GM23248 (cell line): ENCODE measurements around the gene KIR3DL2. TPM values are rescaled to one million over a fixed set of nuclear protein-coding genes. Genes with fewer than 3 reads are reported as not detected.
"Not testable (repeated sequence)": the region's sequence is repeated elsewhere in the genome, so short reads cannot be mapped to it uniquely, and the experiment has no call there.

Experiments
- DNase-seq: peaks from one replicate; pipeline ENCODE4 v3.0.0-alpha.2; 2015
- H2AFZ ChIP-seq: fragments of 200-600 bp; sonication (generic); 2 replicates; pipeline ENCODE4 v1.6.1; 2016; ENCODE audit warnings: antibody characterized with exemption
- H3F3A ChIP-seq: fragments of 200-600 bp; sonication (generic); 2 replicates; pipeline ENCODE4 v1.6.1; 2016; ENCODE audit warnings: mild to moderate bottlenecking, antibody characterized with exemption, mixed run types; ENCODE audit not compliant: insufficient read depth
- H3K27ac ChIP-seq: fragments of 200-600 bp; sonication (generic); 2 replicates; pipeline ENCODE4 v1.5.1; 2016; ENCODE audit warnings: mild to moderate bottlenecking
- H3K27me3 ChIP-seq: fragments of 200-600 bp; sonication (generic); replicated peaks from 2 replicates; pipeline ENCODE4 v1.6.1; 2016; ENCODE audit warnings: mild to moderate bottlenecking; ENCODE audit not compliant: insufficient read depth
- H3K36me3 ChIP-seq: fragments of 200-600 bp; sonication (generic); 2 replicates; pipeline ENCODE4 v1.6.1; 2016; ENCODE audit warnings: low read depth, mild to moderate bottlenecking
- H3K4me1 ChIP-seq: fragments of 200-600 bp; sonication (generic); 2 replicates; pipeline ENCODE4 v1.6.1; 2016; ENCODE audit warnings: mild to moderate bottlenecking; ENCODE audit not compliant: insufficient read depth
- H3K4me2 ChIP-seq: fragments of 200-600 bp; sonication (generic); one replicate; pipeline ENCODE4 v1.6.1; 2016; ENCODE audit warnings: mild to moderate bottlenecking; ENCODE audit not compliant: unreplicated experiment
- H3K4me3 ChIP-seq: fragments of 200-600 bp; sonication (generic); 2 replicates; pipeline ENCODE4 v1.5.1; 2016; ENCODE audit warnings: mild to moderate bottlenecking
- H3K79me2 ChIP-seq: fragments of 200-600 bp; sonication (generic); 2 replicates; pipeline ENCODE4 v1.6.1; 2016; ENCODE audit warnings: mild to moderate bottlenecking; ENCODE audit not compliant: insufficient read depth
- H3K9ac ChIP-seq: fragments of 200-600 bp; sonication (generic); 2 replicates; pipeline ENCODE4 v1.6.1; 2016; ENCODE audit warnings: mild to moderate bottlenecking
- H3K9me2 ChIP-seq: fragments of 200-600 bp; sonication (generic); 2 replicates; pipeline ENCODE4 v1.6.1; 2016; ENCODE audit warnings: mixed run types, mild to moderate bottlenecking, moderate library complexity; ENCODE audit not compliant: insufficient read depth
- H3K9me3 ChIP-seq: fragments of 200-600 bp; sonication (generic); one replicate; pipeline ENCODE4 v1.6.1; 2017; ENCODE audit warnings: low read depth
- H4K20me1 ChIP-seq: fragments of 200-600 bp; sonication (generic); 2 replicates; pipeline ENCODE4 v1.6.0; 2016; ENCODE audit not compliant: insufficient read depth
- EZH2 ChIP-seq: fragments of 200-600 bp; sonication (generic); IDR thresholded peaks from 2 replicates; pipeline ENCODE4 v1.6.1; 2018; ENCODE audit warnings: antibody characterized with exemption, mild to moderate bottlenecking; ENCODE audit not compliant: insufficient read depth, poor library complexity, severe bottlenecking
- EZH2phosphoT487 ChIP-seq: fragments of 200-600 bp; sonication (generic); IDR thresholded peaks from 2 replicates; pipeline ENCODE4 v1.6.1; 2018; ENCODE audit warnings: antibody characterized with exemption, moderate library complexity, mild to moderate bottlenecking, low read depth; ENCODE audit not compliant: insufficient read depth
- WGBS, 2 experiments: methylation state at CpG; one replicate each; pipeline ENCODE4 v1.1.6; 2015 to 2017; ENCODE audit warnings: low lambda C conversion rate in 2 of 2, low coverage in 1 of 2; ENCODE audit errors: missing lambda C conversion rate in 2 of 2; 5-methylcytosine and 5-hydroxymethylcytosine counted together
- in situ Hi-C: fragments of 300-500 bp; cut with MboI; formaldehyde crosslinking; loops from 2 replicates; pipeline ENCODE4 v1.15.0; 2020
- polyA plus RNA-seq: library from polyadenylated mRNA; unstranded; fragments of >200 nt; fragmentation: Nextera tagmentation; extraction: Ambion mirVana; gene quantifications from 2 replicates; pipeline ENCODE4 v1.2.1, GENCODE V29; 2016
- total RNA-seq: library from RNA; depleted of rRNA; stranded (reverse); fragments of >200 nt; shearing (Covaris generic); gene quantifications from 2 replicates; pipeline ENCODE4 v1.2.3, GENCODE V29; 2014

The KIR3DL2 gene
- total and polyA plus RNA-seq, 2 experiments from 2014 or later = not detected

- Histone ChIP-seq H3K27me3 (no peaks in the 10 kb centered on the region), H3K9me2 (no peaks in the 10 kb centered on the region), H3K9ac (no peak overlapping the region), H3K27ac (no peak overlapping the region), H3K4me3 (no peak overlapping the region), H3K9me3 (no peaks in the 10 kb centered on the region), H2AFZ (no peak overlapping the region), H3K4me2 (no peak overlapping the region), H3K36me3 (no peaks in the 10 kb centered on the region), H4K20me1 (no peaks in the 10 kb centered on the region), H3K79me2 (no peaks in the 10 kb centered on the region), H3F3A (no peaks in the 10 kb centered on the region), H3K4me1 (no peaks in the 10 kb centered on the region)
- DNase-seq = no peak
- 60 to 70% methylated on average over 6 of the region's 6 CpGs for WGBS, 2 experiments
- in situ Hi-C loops = no loop called here
- TF ChIP-seq EZH2 (no peak), EZH2phosphoT487 (no peak)
Observed at GRCh38 chr19:54903303-54903702, 53.1 kb downstream of the KIR3DL2 start.

- DNase-seq, H3K9me2 ChIP-seq, H3K9me3 ChIP-seq, H3K27ac ChIP-seq, H3K4me2 ChIP-seq, H3F3A ChIP-seq, H3K36me3 ChIP-seq, H3K4me1 ChIP-seq, H3K9ac ChIP-seq, in situ Hi-C loops, H2AFZ ChIP-seq, H3K4me3 ChIP-seq, H4K20me1 ChIP-seq, H3K79me2 ChIP-seq, H3K27me3 ChIP-seq: not testable (repeated sequence)
- 38 to 41% methylated on average over 4 of the region's 4 CpGs for WGBS, 2 experiments
Observed at GRCh38 chr19:54904261-54904660, 54.0 kb downstream of the KIR3DL2 start.

DNA sequence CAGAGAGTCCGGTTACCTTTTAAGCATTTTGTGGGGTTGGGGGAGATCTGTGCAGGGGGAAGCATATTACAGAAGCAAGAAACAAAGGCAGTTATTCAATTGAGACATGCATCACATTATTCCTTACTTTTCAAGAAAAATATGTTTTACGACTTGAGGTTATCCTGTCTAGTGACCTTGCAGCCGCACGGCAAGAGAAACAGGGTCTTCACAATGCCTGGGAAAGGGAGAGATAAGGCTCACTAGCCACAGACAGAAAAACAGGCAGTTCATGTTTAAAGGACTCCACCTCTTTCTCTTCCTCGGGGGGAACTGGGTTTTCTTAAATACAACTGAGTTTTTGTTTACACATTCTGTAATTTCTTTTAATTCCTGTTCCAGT, 55.2 kb downstream of the KIR3DL2 start:
- H4K20me1 ChIP-seq = no peaks in the 10 kb centered on the region
- H2AFZ ChIP-seq = no peak overlapping the region
- no peaks in the 10 kb centered on the region for H3K27me3 ChIP-seq
- H3K9ac ChIP-seq = no peak overlapping the region
- no peaks in the 10 kb centered on the region for H3K79me2 ChIP-seq
- in situ Hi-C loops = no loop called here
- H3K9me2 ChIP-seq = no peaks in the 10 kb centered on the region
- TF ChIP-seq EZH2 (no peak), EZH2phosphoT487 (no peak)
- no peaks in the 10 kb centered on the region for H3K4me1 ChIP-seq
- 4% methylated on average over 5 of the region's 5 CpGs for WGBS, 2 experiments
- no peak overlapping the region for H3K27ac ChIP-seq
- H3K4me2 ChIP-seq = no peak overlapping the region
- no peaks in the 10 kb centered on the region for H3K9me3 ChIP-seq
- no peak overlapping the region for H3K4me3 ChIP-seq
- no peak for DNase-seq
- no peaks in the 10 kb centered on the region for H3F3A ChIP-seq
- H3K36me3 ChIP-seq = no peaks in the 10 kb centered on the region

- TF ChIP-seq EZH2phosphoT487 = no peak
- no peak for TF ChIP-seq EZH2
- WGBS, 2 experiments = 11 to 18% methylated on average over 22 of the region's 22 CpGs
- in situ Hi-C loops = no loop called here
- DNase-seq = no peak
- H3K27me3 ChIP-seq = no peaks in the 10 kb centered on the region
- no peak within 1 kb of the TSS for H3K9ac ChIP-seq
- H4K20me1 ChIP-seq = no peaks in the 10 kb centered on the region
- H3F3A ChIP-seq = no peaks in the 10 kb centered on the region
- H3K36me3 ChIP-seq = no peaks in the 10 kb centered on the region
- no peaks in the 10 kb centered on the region for H3K79me2 ChIP-seq
- H3K4me3 ChIP-seq = no peak within 1 kb of the TSS
- no peak within 1 kb of the TSS for H2AFZ ChIP-seq
- H3K9me2 ChIP-seq = no peaks in the 10 kb centered on the region
- H3K9me3 ChIP-seq = no peaks in the 10 kb centered on the region
- no peak within 1 kb of the TSS for H3K4me2 ChIP-seq
- H3K4me1 ChIP-seq = no peaks in the 10 kb centered on the region
- no peak within 1 kb of the TSS for H3K27ac ChIP-seq
Observed at GRCh38 chr19:54905803-54906511, 55.7 kb downstream of the KIR3DL2 start, which contains the start of gene NCR1. TSS of gene NCR1 (plus strand) at chr19:54906148. CDS start at chr19:54906188, 40 bp downstream.

- Histone ChIP-seq H3K79me2 (no peaks in the 10 kb centered on the region), H3K4me3 (no peak overlapping the region), H3K27me3 (no peaks in the 10 kb centered on the region), H3F3A (no peaks in the 10 kb centered on the region), H3K27ac (no peak overlapping the region), H2AFZ (no peak overlapping the region), H3K9ac (no peak overlapping the region), H4K20me1 (no peaks in the 10 kb centered on the region), H3K9me2 (no peaks in the 10 kb centered on the region), H3K4me1 (no peaks in the 10 kb centered on the region), H3K4me2 (no peak overlapping the region), H3K36me3 (no peaks in the 10 kb centered on the region), H3K9me3 (no peaks in the 10 kb centered on the region)
- in situ Hi-C loops = no loop called here
- 25 to 28% methylated on average over 7 of the region's 7 CpGs for WGBS, 2 experiments
- no peak for DNase-seq
- TF ChIP-seq EZH2phosphoT487 (no peak), EZH2 (no peak)
Observed at GRCh38 chr19:54906819-54907218, 56.6 kb downstream of the KIR3DL2 start.

GRCh38 chr19:54907899-54908298, 57.7 kb downstream of the KIR3DL2 start:
- H3K4me1 ChIP-seq, H3K27ac ChIP-seq, H3K27me3 ChIP-seq, DNase-seq, H3K9ac ChIP-seq, H3K4me2 ChIP-seq, H3K36me3 ChIP-seq, H3K9me3 ChIP-seq, H3K9me2 ChIP-seq, H4K20me1 ChIP-seq, H3F3A ChIP-seq, H3K4me3 ChIP-seq, H3K79me2 ChIP-seq, H2AFZ ChIP-seq, in situ Hi-C loops: not testable (repeated sequence)
- WGBS, 2 experiments = 41 to 42% methylated on average over 3 to 4 of the region's 5 CpGs
